ENCODE results near the gene SPEF1.
A peak's percentile ranks its signal among the peaks of the same experiment; 100 is the strongest.

Gene SPEF1

GRCh38 chr20:3786665-3787323 is 5.5 kb upstream of the SPEF1 start, which contains the start of gene CENPB:
CENPB (minus strand) TSS chr20:3786740; CDS start chr20:3786483, 257 bp downstream.
- peak; percentile 88 for DNase-seq

- no peak for DNase-seq
Observed at GRCh38 chr20:3786126-3786484, 4.9 kb upstream of the SPEF1 start.

- DNase-seq: no peak
Observed at GRCh38 chr20:3785240-3786125, 4.2 kb upstream of the SPEF1 start.

- no peak for DNase-seq
Observed at GRCh38 chr20:3784863-3785239, 3.6 kb upstream of the SPEF1 start.

DNA sequence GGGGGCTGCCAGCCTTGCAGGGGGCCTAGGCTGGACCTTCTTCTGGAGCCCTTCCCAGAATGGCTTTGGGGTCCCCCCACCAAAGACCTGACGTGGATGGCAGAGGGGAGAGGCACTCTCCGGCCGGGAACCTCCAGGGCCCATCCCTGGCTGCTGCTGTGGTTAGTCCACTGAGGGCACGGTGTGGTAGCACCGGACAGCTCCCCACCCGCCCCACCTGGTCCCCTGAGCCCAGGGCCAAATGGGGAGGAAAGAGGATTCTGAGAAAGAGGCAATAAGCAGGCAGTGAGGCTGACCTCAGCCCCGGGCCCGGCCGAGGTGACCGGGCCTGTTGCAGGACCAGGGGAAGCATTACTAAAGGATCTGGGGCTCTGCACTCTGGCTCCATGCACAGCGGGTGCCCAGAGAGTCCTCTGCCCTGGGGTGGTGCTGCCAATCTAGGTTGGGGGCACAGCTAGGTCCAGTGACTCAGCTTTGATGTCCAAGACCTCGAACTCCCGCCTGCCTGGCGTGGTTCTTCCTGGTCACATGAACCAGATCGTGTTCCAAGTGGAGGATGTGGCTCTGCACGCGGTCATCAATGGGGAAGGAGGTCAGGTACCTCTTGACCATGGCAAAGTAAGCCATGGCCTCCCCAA is 3.1 kb upstream of the SPEF1 start:
- DNase-seq: no peak

GRCh38 chr20:3783511-3784195 is 2.4 kb upstream of the SPEF1 start:
- DNase-seq: no peak

GRCh38 chr20:3783068-3783489 is 1.8 kb upstream of the SPEF1 start:
- DNase-seq: no peak

- no peak for DNase-seq
Observed at GRCh38 chr20:3782597-3782996, 1.3 kb upstream of the SPEF1 start.

- no peak for DNase-seq
Observed at GRCh38 chr20:3778976-3779375, 2.3 kb downstream of the SPEF1 start.

DNA sequence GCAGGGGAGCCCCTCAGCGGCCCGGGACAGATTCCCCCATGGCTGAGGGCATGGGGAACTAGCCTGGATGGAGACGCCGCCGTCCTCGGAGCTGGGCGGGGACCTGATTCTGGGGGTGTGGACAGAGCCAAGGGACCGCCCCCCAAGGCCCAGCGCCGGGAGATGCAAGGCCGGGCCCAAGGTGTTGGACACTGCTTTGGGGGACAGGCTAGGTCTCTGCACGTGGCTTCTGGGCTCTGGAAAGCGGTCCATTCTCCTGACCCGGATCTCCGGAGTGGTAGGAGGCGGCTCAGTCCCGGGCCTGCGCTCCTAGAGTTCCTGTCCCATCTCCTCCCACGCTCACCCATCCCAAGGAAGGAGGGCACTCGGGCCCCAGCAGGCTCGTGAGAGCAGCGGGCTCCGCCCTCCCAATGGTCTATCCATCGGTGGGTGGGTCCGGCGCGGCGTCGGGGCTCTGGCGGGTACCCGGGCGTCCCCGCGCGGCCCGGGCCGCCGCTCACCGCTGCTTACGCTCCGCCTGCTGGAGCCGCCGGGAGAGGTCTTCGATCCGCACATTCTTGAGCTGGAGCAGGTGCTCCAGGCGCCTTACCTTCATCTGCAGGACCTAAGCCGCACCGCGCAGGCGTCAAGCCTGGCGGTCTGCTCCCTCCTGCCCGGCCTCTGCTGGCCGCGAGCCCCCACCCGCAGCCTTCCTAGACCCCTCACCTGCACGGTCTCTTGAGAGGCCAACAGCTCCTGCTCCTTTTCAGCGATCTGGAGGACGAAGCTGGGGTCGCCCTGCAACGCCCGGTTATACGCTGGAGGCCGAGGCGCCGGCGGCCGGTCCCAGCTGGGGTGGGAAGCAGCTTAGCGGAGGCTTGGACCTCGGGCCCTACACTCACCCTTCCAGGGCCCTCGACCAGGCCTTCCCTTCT is 3.3 kb downstream of the SPEF1 start:
- DNase-seq: peak; percentile 64

DNA sequence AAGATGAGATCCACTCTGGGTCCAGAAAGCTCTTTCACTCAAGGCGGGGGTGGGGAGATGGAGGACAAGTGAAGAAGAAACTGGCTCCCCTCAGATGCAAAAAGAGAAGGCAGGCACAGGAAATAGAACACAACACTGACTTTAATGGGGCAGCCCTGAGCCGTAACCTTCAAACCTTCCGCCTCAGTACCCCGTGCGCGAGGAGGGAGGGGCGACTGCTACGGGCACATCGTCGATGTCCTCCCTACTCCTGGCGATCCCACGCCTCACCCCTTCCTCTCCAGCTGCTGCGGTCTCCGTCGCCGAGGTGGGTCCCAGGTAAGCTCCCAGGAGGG is 3.9 kb downstream of the SPEF1 start:
- no peak for DNase-seq

GRCh38 chr20:3775457-3776108 is 5.7 kb downstream of the SPEF1 start:
- no peak for DNase-seq

- DNase-seq: no peak
Observed at GRCh38 chr20:3771552-3772058, 9.6 kb downstream of the SPEF1 start.

- DNase-seq: peak; percentile 87
Observed at GRCh38 chr20:3768342-3769130, 12.7 kb downstream of the SPEF1 start.

DNA sequence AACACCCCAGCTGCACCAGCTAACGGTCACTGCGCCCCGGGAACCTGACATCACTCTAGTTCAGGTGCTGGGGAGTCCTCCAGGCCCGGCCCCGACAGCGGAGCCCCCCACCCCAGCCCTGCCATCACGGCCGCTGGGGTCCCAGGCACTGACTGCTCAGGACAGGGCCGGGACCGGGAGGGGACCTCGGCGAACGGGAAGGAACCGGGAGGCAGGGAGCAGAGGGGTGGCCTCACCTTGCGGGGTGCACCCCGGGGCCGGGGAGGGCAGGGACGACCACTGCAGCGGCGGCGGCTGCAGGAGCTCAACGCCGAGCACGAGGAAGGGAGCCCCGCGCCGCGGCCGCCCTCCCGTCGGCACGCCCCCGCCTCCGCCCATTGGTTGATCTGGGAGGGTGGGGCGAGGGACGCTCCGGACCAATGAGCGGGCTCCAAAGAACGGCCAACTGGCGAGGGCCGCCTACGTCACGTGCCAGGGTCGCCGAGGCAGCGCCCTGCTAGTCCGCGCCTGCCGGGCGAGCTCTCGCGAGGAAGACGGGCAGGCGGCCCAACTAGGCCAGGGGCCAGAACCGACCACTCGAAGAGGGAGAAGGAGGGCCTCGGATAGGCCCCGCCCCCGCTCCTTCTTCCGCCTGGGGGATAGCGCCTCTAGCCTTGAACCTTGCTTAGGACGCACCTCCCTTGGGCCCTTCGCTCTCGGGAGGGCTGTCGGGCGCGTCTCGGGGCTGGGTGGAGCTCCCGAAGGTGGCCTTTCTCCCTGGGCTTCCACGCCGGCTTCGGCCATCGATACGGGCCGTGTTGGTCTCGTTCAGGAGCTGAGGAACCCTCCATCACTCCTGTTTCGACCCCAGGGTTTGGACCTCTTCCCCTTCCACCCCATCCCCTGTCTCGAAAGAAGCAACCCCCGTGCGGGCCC is 13.6 kb downstream of the SPEF1 start, which contains the start of gene ADISSP:
Gene ADISSP, minus strand, starts transcription at position 327 of the 915 bp plus-strand sequence. CDS start 7,653 bp downstream, outside the sequence.
- peak; percentile 95 for DNase-seq

DNA sequence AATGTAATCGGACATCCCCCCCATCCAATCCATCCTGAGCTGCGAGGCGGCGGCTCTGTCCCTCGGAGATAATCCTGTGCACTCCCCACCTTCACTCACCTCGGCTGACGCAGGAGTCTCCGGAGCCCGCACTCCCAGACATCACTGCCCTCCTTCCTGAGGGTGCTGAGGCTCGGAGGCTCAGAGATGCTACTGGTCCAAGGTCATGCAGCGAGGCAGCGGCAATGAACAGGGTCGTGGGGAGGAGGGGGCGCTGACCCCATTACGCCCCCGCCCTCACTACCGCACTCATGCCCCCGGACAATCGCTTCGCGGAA is 14.2 kb downstream of the SPEF1 start:
- no peak for DNase-seq

DNA sequence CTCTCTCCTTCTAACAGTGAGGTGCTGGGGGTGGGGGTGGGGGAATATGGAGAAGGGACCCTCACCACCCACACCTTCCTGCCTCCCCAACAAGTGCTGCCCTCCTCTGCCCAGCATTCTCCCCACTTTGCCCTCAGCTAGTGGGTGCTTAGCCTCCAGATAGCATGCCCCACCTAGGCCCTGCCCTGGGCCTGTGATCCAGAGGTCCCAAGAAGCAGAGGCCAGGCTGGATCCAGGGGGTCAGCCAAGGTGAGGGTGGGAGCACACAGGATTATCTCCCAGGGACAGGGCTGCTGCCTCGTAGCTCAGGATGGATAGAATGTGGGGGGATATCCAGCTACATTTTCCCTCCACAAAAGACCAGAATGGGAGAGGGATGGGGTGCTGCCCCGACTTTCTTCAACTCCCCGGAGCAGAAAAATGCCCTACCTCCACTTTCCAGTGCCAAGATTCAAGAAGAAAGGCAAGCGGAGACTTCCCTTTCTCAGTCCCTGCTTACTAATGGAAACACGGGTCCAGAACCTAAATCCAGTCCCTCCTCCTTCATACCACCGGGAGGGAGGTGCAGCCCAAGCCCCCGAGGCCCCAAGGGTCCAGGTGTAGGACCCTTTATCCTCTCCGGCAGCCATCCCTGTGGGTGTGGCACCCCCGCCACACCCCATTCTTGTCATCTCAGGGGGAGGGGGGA is 14.7 kb downstream of the SPEF1 start:
- DNase-seq: no peak

GRCh38 chr20:3765171-3765882 is 15.9 kb downstream of the SPEF1 start:
- no peak for DNase-seq

Measured in NCI-H2227 treated with DMSO at 0.1 percent for 48 hours (cell line).